GM12891 (cell line): ENCODE data around the gene OBP2B.
"Not testable (repeated sequence)": the region's sequence is repeated elsewhere in the genome, so short reads cannot be mapped to it uniquely, and the experiment has no call there.

ENCODE experiments used
- POLR2A ChIP-seq: IDR thresholded peaks from 2 replicates; pipeline ENCODE4 v1.6.1; 2011; ENCODE audit warnings: low read depth, low read length, control low read depth
- POLR2AphosphoS5 ChIP-seq: IDR thresholded peaks from 2 replicates; pipeline ENCODE4 v1.6.1; 2011; ENCODE audit warnings: low read depth, low read length, control low read depth
- SPI1 ChIP-seq: IDR thresholded peaks from 2 replicates; pipeline ENCODE4 v1.6.1; 2011; ENCODE audit warnings: low read depth, low read length, control low read depth
- TAF1 ChIP-seq: IDR thresholded peaks from 2 replicates; pipeline ENCODE4 v1.6.1; 2011; ENCODE audit warnings: low read depth, low read length, control low read depth

GRCh38 chr9:133208880-133209300, at the start of gene OBP2B:
- not testable (repeated sequence) for TF ChIP-seq POLR2A, POLR2AphosphoS5, TAF1, SPI1
